GM19324 (cell line): ENCODE data around the gene CRACR2A.

ENCODE experiments used
- ATAC-seq: cut with Tn5 transposase; IDR thresholded peaks from one replicate; pipeline ENCODE4 v1.9.1; 2021; ENCODE audit warnings: mild to moderate bottlenecking, moderate library complexity; ENCODE audit not compliant: unreplicated experiment, low FRiP score

CRACR2A gene

GRCh38 chr12:3685830-3686229 is 67.1 kb downstream of the CRACR2A start:
- ATAC-seq: no peak

GRCh38 chr12:3684449-3685051 is 68.4 kb downstream of the CRACR2A start:
- ATAC-seq: no peak

- ATAC-seq: no peak
These were observed 69.2 kb downstream of the CRACR2A start for GRCh38 chr12:3683670-3684069.

- no peak for ATAC-seq
These were observed 71.3 kb downstream of the CRACR2A start for GRCh38 chr12:3681595-3682061.

GRCh38 chr12:3680919-3681594 is 71.9 kb downstream of the CRACR2A start:
- no peak for ATAC-seq

- no peak for ATAC-seq
These were observed 73.1 kb downstream of the CRACR2A start for GRCh38 chr12:3679831-3680230.

GRCh38 chr12:3677609-3678008 is 75.3 kb downstream of the CRACR2A start:
- ATAC-seq: no peak

GRCh38 chr12:3673981-3674708 is 78.8 kb downstream of the CRACR2A start:
- no peak for ATAC-seq

- ATAC-seq: no peak
These were observed 80.8 kb downstream of the CRACR2A start for GRCh38 chr12:3672113-3672509.

GRCh38 chr12:3671330-3672112 is 81.4 kb downstream of the CRACR2A start:
- ATAC-seq: no peak

- ATAC-seq: no peak
These were observed 82.8 kb downstream of the CRACR2A start for GRCh38 chr12:3670083-3670620.

GRCh38 chr12:3669594-3669993 is 83.3 kb downstream of the CRACR2A start:
- ATAC-seq: no peak

- no peak for ATAC-seq
These were observed 84.3 kb downstream of the CRACR2A start for GRCh38 chr12:3668479-3669165.

- ATAC-seq: no peak
These were observed 85.4 kb downstream of the CRACR2A start for GRCh38 chr12:3667485-3667884.

- ATAC-seq: no peak
These were observed 86.5 kb downstream of the CRACR2A start for GRCh38 chr12:3666441-3666840.

GRCh38 chr12:3662521-3662921 is 90.4 kb downstream of the CRACR2A start:
- no peak for ATAC-seq

- no peak for ATAC-seq
These were observed 91.9 kb downstream of the CRACR2A start for GRCh38 chr12:3661028-3661427.

GRCh38 chr12:3658327-3659163 is 94.4 kb downstream of the CRACR2A start:
- ATAC-seq: no peak

GRCh38 chr12:3656946-3657622 is 95.8 kb downstream of the CRACR2A start:
- ATAC-seq: no peak
